ENCODE measurements around the gene NPR3. TPM values are rescaled to one million over a fixed set of nuclear protein-coding genes. Genes with fewer than 3 reads are reported as not detected.

The NPR3 gene
- total RNA-seq, 1 donor from 2014 or later: 14.7 TPM

DNA sequence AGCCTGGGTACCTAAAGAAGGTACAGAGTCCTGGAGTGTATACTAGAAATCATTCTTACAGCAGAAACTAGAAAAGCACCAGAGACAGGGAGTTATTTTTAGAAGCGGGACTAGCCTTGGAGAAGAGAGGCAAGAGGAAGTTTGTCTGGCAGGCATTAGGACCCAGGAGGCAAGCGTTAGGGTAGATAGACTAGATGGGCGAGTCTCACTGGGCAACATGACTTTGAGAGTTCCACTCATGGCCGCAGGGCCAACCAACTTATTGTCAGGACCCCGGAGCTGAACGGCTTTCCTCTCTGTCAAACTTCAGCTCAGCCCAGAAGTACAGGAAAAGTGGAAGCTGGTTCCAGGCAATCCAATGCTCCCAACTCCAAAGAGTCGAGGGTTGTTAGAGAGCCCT lies 34.1 kb upstream of the NPR3 start:
- TF ChIP-seq POLR2AphosphoS5 (IDR thresholded peaks at IDR 0.05; ENCODE audit: insufficient read depth in 1 of 2, low read depth in 1 of 2): no peak
- TF ChIP-seq, protein P1, sequence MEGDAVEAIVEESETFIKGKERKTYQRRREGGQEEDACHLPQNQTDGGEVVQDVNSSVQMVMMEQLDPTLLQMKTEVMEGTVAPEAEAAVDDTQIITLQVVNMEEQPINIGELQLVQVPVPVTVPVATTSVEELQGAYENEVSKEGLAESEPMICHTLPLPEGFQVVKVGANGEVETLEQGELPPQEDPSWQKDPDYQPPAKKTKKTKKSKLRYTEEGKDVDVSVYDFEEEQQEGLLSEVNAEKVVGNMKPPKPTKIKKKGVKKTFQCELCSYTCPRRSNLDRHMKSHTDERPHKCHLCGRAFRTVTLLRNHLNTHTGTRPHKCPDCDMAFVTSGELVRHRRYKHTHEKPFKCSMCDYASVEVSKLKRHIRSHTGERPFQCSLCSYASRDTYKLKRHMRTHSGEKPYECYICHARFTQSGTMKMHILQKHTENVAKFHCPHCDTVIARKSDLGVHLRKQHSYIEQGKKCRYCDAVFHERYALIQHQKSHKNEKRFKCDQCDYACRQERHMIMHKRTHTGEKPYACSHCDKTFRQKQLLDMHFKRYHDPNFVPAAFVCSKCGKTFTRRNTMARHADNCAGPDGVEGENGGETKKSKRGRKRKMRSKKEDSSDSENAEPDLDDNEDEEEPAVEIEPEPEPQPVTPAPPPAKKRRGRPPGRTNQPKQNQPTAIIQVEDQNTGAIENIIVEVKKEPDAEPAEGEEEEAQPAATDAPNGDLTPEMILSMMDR (IDR thresholded peaks at IDR 0.05): no peak
- no peak for TF ChIP-seq POLR2A (IDR thresholded peaks at IDR 0.05)
- Histone ChIP-seq H3K4me1 (no peaks in the 10 kb centered on the region), H3K27me3 (no peaks in the 10 kb centered on the region), H3K36me3 (no peaks in the 10 kb centered on the region), H3K27ac (no peak overlapping the region), H3K9me3 (no peaks in the 10 kb centered on the region), H3K4me3 (no peak overlapping the region)
- DNase-seq (ENCODE audit: extremely low spot score in 2 of 2): no peak
- intact Hi-C loops (cut with DNase I): no loop called here

DNA sequence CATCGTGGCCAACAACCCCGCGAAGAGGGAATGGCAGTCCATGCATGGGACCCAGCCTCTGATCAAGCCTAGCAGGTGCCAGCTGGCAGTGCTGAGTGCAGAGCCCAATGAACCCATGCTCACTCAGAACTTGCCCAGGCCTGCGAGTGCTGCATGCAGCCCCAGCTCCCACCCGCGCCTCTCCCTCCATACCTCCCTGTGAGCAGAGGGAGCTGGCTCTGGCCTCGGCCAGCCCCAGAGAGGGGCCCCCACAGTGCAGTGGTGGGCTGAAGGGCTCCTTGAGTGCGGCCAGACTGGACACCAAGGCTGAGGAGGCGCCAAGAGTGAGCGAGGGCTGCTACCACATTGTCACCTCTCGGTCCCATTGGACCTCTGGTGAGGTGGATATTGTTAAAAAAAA lies 32.6 kb upstream of the NPR3 start:
- TF ChIP-seq, protein P1 (IDR thresholded peaks at IDR 0.05): no peak
- TF ChIP-seq POLR2A (IDR thresholded peaks at IDR 0.05) (no peak), POLR2AphosphoS5 (IDR thresholded peaks at IDR 0.05; ENCODE audit: insufficient read depth in 1 of 2, low read depth in 1 of 2) (no peak)
- H3K4me3 ChIP-seq: no peak overlapping the region
- no peak for DNase-seq (ENCODE audit: extremely low spot score in 2 of 2)
- no peak overlapping the region for H3K27ac ChIP-seq
- no peaks in the 10 kb centered on the region for H3K36me3 ChIP-seq
- no peaks in the 10 kb centered on the region for H3K27me3 ChIP-seq
- H3K4me1 ChIP-seq: no peaks in the 10 kb centered on the region
- H3K9me3 ChIP-seq: no peaks in the 10 kb centered on the region
- intact Hi-C loops (cut with DNase I): no loop called here

DNA sequence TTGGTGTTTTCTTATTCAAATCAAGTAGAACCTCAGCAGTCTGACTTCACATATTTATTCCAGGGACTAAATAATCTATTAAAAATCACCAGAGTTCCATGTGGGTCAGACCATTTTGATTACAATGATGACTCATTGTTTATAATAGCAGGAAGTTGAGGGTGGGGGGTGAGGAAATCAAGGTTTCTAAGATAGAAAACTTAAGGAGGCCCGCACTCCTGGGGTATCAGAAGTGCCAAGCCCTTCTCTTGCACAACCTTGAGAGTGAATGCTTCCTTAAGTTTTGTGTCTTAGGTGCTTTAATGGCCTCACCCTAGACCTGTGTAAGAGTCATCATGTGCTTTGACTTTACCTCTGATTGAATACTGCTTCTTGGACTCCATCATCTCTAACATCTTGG lies 31.9 kb upstream of the NPR3 start:
- Histone ChIP-seq H3K9me3 (no peaks in the 10 kb centered on the region), H3K36me3 (no peaks in the 10 kb centered on the region), H3K4me1 (no peaks in the 10 kb centered on the region), H3K27ac (no peak overlapping the region), H3K27me3 (no peaks in the 10 kb centered on the region), H3K4me3 (no peak overlapping the region)
- DNase-seq (ENCODE audit: extremely low spot score in 2 of 2): no peak
- TF ChIP-seq POLR2A (IDR thresholded peaks at IDR 0.05) (no peak), POLR2AphosphoS5 (IDR thresholded peaks at IDR 0.05; ENCODE audit: insufficient read depth in 1 of 2, low read depth in 1 of 2) (no peak)
- TF ChIP-seq, protein P1 (IDR thresholded peaks at IDR 0.05): no peak
- intact Hi-C loops (cut with DNase I): no loop called here

DNA sequence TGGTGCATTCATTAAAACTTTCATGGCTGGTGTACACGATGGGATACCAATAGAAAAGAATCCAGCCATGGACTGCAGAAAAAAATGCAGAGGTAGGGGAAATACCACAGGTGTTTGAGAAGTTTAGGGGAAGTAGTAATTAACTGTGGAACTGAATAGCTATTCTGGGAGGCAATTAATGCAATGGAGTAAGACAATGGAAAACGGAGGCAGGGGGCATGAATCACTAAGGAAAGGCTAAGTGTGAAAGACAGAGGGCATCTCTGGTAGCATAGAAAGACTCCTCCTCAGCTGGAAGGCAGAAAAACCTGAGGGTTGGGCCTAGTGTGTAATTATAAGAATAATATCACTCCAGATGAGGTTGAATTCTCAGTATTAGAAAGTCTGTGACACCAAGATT lies 30.9 kb upstream of the NPR3 start:
- Histone ChIP-seq H3K27ac (no peak overlapping the region), H3K27me3 (no peaks in the 10 kb centered on the region), H3K4me1 (no peaks in the 10 kb centered on the region), H3K36me3 (no peaks in the 10 kb centered on the region), H3K4me3 (no peak overlapping the region), H3K9me3 (no peaks in the 10 kb centered on the region)
- TF ChIP-seq, protein P1 (IDR thresholded peaks at IDR 0.05): no peak
- TF ChIP-seq POLR2AphosphoS5 (IDR thresholded peaks at IDR 0.05; ENCODE audit: insufficient read depth in 1 of 2, low read depth in 1 of 2): no peak
- no peak for TF ChIP-seq POLR2A (IDR thresholded peaks at IDR 0.05)
- intact Hi-C loops (cut with DNase I): no loop called here
- DNase-seq (ENCODE audit: extremely low spot score in 2 of 2): no peak

DNA sequence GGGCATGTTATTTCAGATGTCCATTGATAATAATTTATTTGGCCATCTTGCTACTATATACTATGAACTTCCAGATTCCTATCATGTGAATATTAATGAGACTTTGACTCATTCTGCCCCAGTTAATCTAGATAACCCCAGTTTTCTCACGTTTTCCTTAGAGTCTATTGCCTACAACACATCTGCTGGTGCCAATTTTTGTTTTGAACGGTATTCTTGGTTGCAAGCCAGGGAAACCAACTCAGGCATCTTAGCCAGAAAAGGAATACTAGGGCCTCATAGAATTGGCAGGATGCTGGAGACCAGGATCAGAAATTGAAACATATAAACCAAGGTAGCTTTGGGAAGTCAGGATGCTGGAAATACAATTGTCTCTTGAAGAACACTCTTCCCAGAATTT lies 28.0 kb upstream of the NPR3 start:
- DNase-seq (ENCODE audit: extremely low spot score in 2 of 2): no peak
- Histone ChIP-seq H3K4me1 (no peaks in the 10 kb centered on the region), H3K4me3 (no peak overlapping the region), H3K36me3 (no peaks in the 10 kb centered on the region), H3K27ac (no peak overlapping the region), H3K27me3 (no peaks in the 10 kb centered on the region), H3K9me3 (no peaks in the 10 kb centered on the region)
- intact Hi-C loops (cut with DNase I): no loop called here
- no peak for TF ChIP-seq POLR2A (IDR thresholded peaks at IDR 0.05)
- TF ChIP-seq POLR2AphosphoS5 (IDR thresholded peaks at IDR 0.05; ENCODE audit: insufficient read depth in 1 of 2, low read depth in 1 of 2): no peak
- TF ChIP-seq, protein P1 (IDR thresholded peaks at IDR 0.05): no peak
